ENCODE measurements around the gene FRMD6. TPM values are rescaled to one million over a fixed set of nuclear protein-coding genes. Genes with fewer than 3 reads are reported as not detected.

The FRMD6 gene
- total RNA-seq, result 1 to 10 TPM; 3.2 to 3.5 TPM

DNA sequence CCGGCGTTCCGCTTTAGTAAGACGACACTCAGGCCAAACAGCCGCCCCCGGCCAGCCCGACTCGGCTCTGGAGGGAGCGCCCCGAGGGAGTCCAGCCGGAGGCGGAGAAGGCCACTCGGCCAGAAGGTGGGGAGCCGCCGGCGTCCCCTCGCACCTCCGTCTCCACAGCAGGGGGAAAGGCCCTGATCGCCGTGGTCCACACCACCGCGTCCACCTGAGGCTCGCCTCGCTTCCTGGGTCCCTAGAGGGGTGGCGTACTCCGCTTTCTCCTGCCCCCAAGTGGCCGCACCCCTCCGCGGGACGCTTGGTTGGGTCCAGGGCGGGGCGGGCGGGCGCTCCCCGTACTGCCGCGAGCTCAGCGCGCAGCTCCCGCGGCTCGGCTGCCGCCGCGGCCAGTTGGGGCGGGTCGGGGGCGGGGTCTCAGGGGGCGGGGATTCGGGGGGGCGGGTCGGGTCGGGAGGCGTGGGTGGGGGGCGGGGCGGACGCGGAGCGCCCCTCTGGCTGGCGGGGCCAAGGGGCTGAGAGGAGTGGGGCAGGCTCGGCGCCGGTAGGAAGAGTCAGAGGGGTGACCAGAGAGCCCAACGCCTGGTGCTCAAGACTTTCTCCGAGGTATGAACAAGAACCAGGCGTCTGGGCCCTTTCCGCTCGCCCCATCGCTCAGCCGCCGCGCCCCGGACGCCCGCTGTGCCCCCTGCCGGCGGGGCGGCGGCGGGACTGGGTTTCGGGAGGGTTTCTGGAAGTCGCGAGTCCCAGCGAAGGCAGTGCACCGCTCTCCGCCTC is at the start of gene FRMD6:
Gene FRMD6 (plus strand): TSS at position 523 of the 780 bp plus-strand sequence. CDS start 37,927 bp downstream, outside the sequence.
- H3K4me1 Mint-ChIP-seq (ENCODE audit: low read depth), result peaks cover 25% of the 10 kb centered on the region
- POLR2A ChIA-PET, result no interaction called here
- peak; percentile 85 for ATAC-seq

DNA sequence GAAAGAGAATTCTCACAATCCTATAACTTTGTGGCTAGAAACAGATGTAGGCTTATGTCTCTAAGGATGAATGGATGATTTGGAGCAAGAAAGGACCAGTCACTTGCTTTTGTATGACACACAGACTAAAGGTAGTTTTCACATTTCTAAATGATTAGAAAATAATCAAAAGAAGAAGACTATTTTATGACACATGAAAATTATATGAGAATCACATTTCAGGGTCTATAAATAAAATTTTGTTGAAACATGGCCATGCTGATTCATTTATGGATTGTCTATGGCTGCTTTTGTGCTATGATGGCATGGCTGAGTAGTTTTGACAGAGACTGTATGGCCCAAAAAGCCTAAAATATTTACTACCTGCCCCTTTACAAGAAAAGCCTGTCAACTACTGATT is 49.4 kb upstream of the FRMD6 start:
- ATAC-seq, result no peak
- Mint-ChIP-seq H3K9me3 (ENCODE audit: insufficient read depth) (no peaks in the 10 kb centered on the region), H3K4me1 (ENCODE audit: low read depth) (peaks cover 3% of the 10 kb centered on the region), H3K27ac (no peak overlapping the region), H3K36me3 (ENCODE audit: low read depth) (no peaks in the 10 kb centered on the region), H3K4me3 (no peak overlapping the region), H3K27me3 (ENCODE audit: low read depth) (peaks cover 32% of the 10 kb centered on the region)
- CTCF ChIA-PET, result no interaction called here
- POLR2A ChIA-PET, result no interaction called here
- no peak for DNase-seq

More for the DNA sequence above, at the start of gene FRMD6:
- Mint-ChIP-seq H3K4me3 (peak within 1 kb of the TSS; percentile 81), H3K9me3 (ENCODE audit: insufficient read depth) (no peaks in the 10 kb centered on the region), H3K27me3 (ENCODE audit: low read depth) (peaks cover 18% of the 10 kb centered on the region), H3K36me3 (ENCODE audit: low read depth) (no peaks in the 10 kb centered on the region), H3K27ac (peak within 1 kb of the TSS; percentile 83)
- DNase-seq, result peak; percentile 87
- CTCF ChIA-PET, result interaction anchor here (0.6 to 2.6 kb wide), 13 partner anchors 11 to 371 kb away, joined by 3 to 16 read pairs (median 4); no protein-coding TSS in a partner anchor

GRCh38 chr14:51603495-51603894 is 48.2 kb upstream of the FRMD6 start:
- peaks cover 33% of the 10 kb centered on the region for H3K27me3 Mint-ChIP-seq (ENCODE audit: low read depth)
- ChIA-PET POLR2A (no interaction called here), CTCF (no interaction called here)
- peaks cover 3% of the 10 kb centered on the region for H3K4me1 Mint-ChIP-seq (ENCODE audit: low read depth)
- ATAC-seq (no peak), DNase-seq (no peak)
- no peak overlapping the region for H3K27ac Mint-ChIP-seq
- no peaks in the 10 kb centered on the region for H3K9me3 Mint-ChIP-seq (ENCODE audit: insufficient read depth)
- no peak overlapping the region for H3K4me3 Mint-ChIP-seq
- H3K36me3 Mint-ChIP-seq (ENCODE audit: low read depth), result no peaks in the 10 kb centered on the region

- Mint-ChIP-seq H3K27me3 (ENCODE audit: low read depth) (peaks cover 34% of the 10 kb centered on the region), H3K4me3 (no peak overlapping the region), H3K36me3 (ENCODE audit: low read depth) (no peaks in the 10 kb centered on the region), H3K9me3 (ENCODE audit: insufficient read depth) (no peaks in the 10 kb centered on the region), H3K27ac (no peak overlapping the region), H3K4me1 (ENCODE audit: low read depth) (peaks cover 3% of the 10 kb centered on the region)
- ChIA-PET POLR2A (no interaction called here), CTCF (no interaction called here)
- ATAC-seq (no peak), DNase-seq (no peak)
Measured at GRCh38 chr14:51604073-51604472, 47.6 kb upstream of the FRMD6 start.

GRCh38 chr14:51605575-51605974 is 46.1 kb upstream of the FRMD6 start:
- no peak overlapping the region for H3K4me3 Mint-ChIP-seq
- H3K27ac Mint-ChIP-seq, result no peak overlapping the region
- peaks cover 23% of the 10 kb centered on the region for H3K27me3 Mint-ChIP-seq (ENCODE audit: low read depth)
- H3K9me3 Mint-ChIP-seq (ENCODE audit: insufficient read depth), result no peaks in the 10 kb centered on the region
- ChIA-PET POLR2A (no interaction called here), CTCF (no interaction called here)
- no peak for DNase-seq
- H3K36me3 Mint-ChIP-seq (ENCODE audit: low read depth), result no peaks in the 10 kb centered on the region
- H3K4me1 Mint-ChIP-seq (ENCODE audit: low read depth), result peaks cover 3% of the 10 kb centered on the region
- ATAC-seq, result no peak

GRCh38 chr14:51607711-51608110 is 44.0 kb upstream of the FRMD6 start:
- Mint-ChIP-seq H3K27me3 (ENCODE audit: low read depth) (peaks cover 16% of the 10 kb centered on the region), H3K4me1 (ENCODE audit: low read depth) (peaks cover 3% of the 10 kb centered on the region), H3K27ac (no peak overlapping the region), H3K4me3 (no peak overlapping the region), H3K9me3 (ENCODE audit: insufficient read depth) (no peaks in the 10 kb centered on the region), H3K36me3 (ENCODE audit: low read depth) (no peaks in the 10 kb centered on the region)
- ChIA-PET POLR2A (no interaction called here), CTCF (no interaction called here)
- ATAC-seq (no peak), DNase-seq (no peak)

GRCh38 chr14:51609251-51609954 is 42.3 kb upstream of the FRMD6 start:
- no peaks in the 10 kb centered on the region for H3K9me3 Mint-ChIP-seq (ENCODE audit: insufficient read depth)
- no peak overlapping the region for H3K4me3 Mint-ChIP-seq
- CTCF ChIA-PET, result no interaction called here
- ATAC-seq (no peak), DNase-seq (no peak)
- peaks cover 3% of the 10 kb centered on the region for H3K4me1 Mint-ChIP-seq (ENCODE audit: low read depth)
- POLR2A ChIA-PET, result no interaction called here
- H3K36me3 Mint-ChIP-seq (ENCODE audit: low read depth), result no peaks in the 10 kb centered on the region
- peaks cover 12% of the 10 kb centered on the region for H3K27me3 Mint-ChIP-seq (ENCODE audit: low read depth)
- no peak overlapping the region for H3K27ac Mint-ChIP-seq

DNA sequence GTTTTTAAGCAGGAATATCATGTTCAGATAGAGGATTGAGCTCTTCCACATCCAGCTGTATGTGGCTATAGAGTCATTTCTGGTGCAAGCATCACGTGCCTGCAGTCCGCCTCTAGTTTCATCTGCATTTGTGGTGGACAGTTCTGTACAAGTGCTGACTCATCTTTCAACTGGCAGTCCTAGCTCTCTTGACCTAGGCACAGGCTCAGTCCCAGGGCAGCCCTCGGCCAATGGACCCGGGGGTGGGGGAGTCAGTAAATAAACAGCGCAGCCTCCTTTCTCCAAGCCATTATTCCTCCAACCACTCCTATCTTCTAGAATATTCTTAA is 41.8 kb upstream of the FRMD6 start:
- Mint-ChIP-seq H3K9me3 (ENCODE audit: insufficient read depth) (no peaks in the 10 kb centered on the region), H3K4me3 (no peak overlapping the region), H3K4me1 (ENCODE audit: low read depth) (peaks cover 3% of the 10 kb centered on the region), H3K36me3 (ENCODE audit: low read depth) (no peaks in the 10 kb centered on the region), H3K27ac (no peak overlapping the region), H3K27me3 (ENCODE audit: low read depth) (peaks cover 9% of the 10 kb centered on the region)
- ChIA-PET CTCF (no interaction called here), POLR2A (interaction anchor here (0.5 kb wide), 1 partner anchor 34 kb away, joined by 3 read pairs; no protein-coding TSS in a partner anchor)
- DNase-seq, result no peak
- no peak for ATAC-seq

GRCh38 chr14:51610771-51611170 is 40.9 kb upstream of the FRMD6 start:
- Mint-ChIP-seq H3K36me3 (ENCODE audit: low read depth) (no peaks in the 10 kb centered on the region), H3K27ac (no peak overlapping the region), H3K4me3 (no peak overlapping the region), H3K27me3 (ENCODE audit: low read depth) (peaks cover 10% of the 10 kb centered on the region), H3K4me1 (ENCODE audit: low read depth) (peaks cover 3% of the 10 kb centered on the region), H3K9me3 (ENCODE audit: insufficient read depth) (no peaks in the 10 kb centered on the region)
- ChIA-PET POLR2A (no interaction called here), CTCF (no interaction called here)
- DNase-seq, result no peak
- ATAC-seq, result no peak

DNA sequence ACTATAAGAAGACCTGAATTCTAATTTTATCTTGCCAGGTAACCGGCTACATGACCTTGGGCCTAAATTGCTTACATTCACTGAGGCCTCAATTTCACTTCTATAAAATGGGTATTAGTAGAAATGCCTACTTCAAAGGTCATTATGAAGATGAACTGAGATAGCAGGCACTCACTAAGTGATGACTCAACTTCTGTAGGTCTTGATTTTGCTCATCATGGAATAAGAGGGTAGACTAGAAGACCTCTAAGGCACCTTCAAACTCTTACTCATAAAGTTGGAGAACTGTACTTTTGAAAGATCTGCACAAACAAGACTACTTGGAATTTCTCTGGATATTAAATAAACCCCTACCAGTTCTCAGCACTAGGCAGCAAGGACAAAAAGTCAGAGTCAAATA is 39.3 kb upstream of the FRMD6 start:
- H3K36me3 Mint-ChIP-seq (ENCODE audit: low read depth), result no peaks in the 10 kb centered on the region
- POLR2A ChIA-PET, result no interaction called here
- no peak overlapping the region for H3K4me3 Mint-ChIP-seq
- H3K9me3 Mint-ChIP-seq (ENCODE audit: insufficient read depth), result no peaks in the 10 kb centered on the region
- DNase-seq (no peak), ATAC-seq (no peak)
- no peaks in the 10 kb centered on the region for H3K4me1 Mint-ChIP-seq (ENCODE audit: low read depth)
- peaks cover 12% of the 10 kb centered on the region for H3K27me3 Mint-ChIP-seq (ENCODE audit: low read depth)
- CTCF ChIA-PET, result no interaction called here
- H3K27ac Mint-ChIP-seq, result no peak overlapping the region

GRCh38 chr14:51613416-51613815 is 38.3 kb upstream of the FRMD6 start:
- ChIA-PET CTCF (no interaction called here), POLR2A (no interaction called here)
- no peaks in the 10 kb centered on the region for H3K4me1 Mint-ChIP-seq (ENCODE audit: low read depth)
- ATAC-seq, result no peak
- H3K4me3 Mint-ChIP-seq, result no peak overlapping the region
- no peak for DNase-seq
- no peaks in the 10 kb centered on the region for H3K36me3 Mint-ChIP-seq (ENCODE audit: low read depth)
- no peak overlapping the region for H3K27ac Mint-ChIP-seq
- no peaks in the 10 kb centered on the region for H3K9me3 Mint-ChIP-seq (ENCODE audit: insufficient read depth)
- H3K27me3 Mint-ChIP-seq (ENCODE audit: low read depth), result peaks cover 11% of the 10 kb centered on the region

DNA sequence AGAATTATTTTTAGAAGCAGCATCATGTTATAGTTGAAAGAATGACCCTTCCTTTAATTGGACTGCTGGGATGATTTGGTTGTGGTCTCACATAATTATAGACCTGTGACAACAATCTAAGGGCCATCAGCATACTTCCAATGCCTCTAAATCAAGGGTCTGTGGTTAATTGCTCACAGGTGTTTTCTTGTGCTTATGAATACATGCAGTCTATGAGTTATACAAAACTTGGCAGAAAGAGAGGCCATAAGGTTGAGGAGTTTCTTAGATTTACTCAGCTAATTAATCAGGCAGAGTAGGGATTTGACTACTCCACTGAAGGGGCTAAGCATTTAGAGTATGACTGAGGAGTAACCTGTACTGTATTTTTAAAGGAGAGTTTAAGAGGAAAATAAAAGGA is 37.0 kb upstream of the FRMD6 start:
- no peaks in the 10 kb centered on the region for H3K36me3 Mint-ChIP-seq (ENCODE audit: low read depth)
- peaks cover 6% of the 10 kb centered on the region for H3K27me3 Mint-ChIP-seq (ENCODE audit: low read depth)
- H3K9me3 Mint-ChIP-seq (ENCODE audit: insufficient read depth), result no peaks in the 10 kb centered on the region
- ChIA-PET CTCF (no interaction called here), POLR2A (no interaction called here)
- ATAC-seq (no peak), DNase-seq (no peak)
- no peaks in the 10 kb centered on the region for H3K4me1 Mint-ChIP-seq (ENCODE audit: low read depth)
- H3K27ac Mint-ChIP-seq, result no peak overlapping the region
- H3K4me3 Mint-ChIP-seq, result no peak overlapping the region

All from activated CD8-positive, alpha-beta T cell treated with anti-CD3 and anti-CD28 coated beads, Interleukin-2, amount 10 ng/mL, durations not matched to agents 7 days and 5 days (primary cell).